CD4-positive, alpha-beta T cell treated with Interleukin-6 at 100 ng/mL for 8 hours (primary cell): Measurements from ENCODE around the gene GMPS.
"Not testable (repeated sequence)": the region's sequence is repeated elsewhere in the genome, so short reads cannot be mapped to it uniquely, and the experiment has no call there.

Experiments used
- DNase-seq: peaks from one replicate; pipeline ENCODE4 v3.0.0-alpha.2; 2020; ENCODE audit warnings: mixed read lengths, low spot score

The GMPS gene

DNA sequence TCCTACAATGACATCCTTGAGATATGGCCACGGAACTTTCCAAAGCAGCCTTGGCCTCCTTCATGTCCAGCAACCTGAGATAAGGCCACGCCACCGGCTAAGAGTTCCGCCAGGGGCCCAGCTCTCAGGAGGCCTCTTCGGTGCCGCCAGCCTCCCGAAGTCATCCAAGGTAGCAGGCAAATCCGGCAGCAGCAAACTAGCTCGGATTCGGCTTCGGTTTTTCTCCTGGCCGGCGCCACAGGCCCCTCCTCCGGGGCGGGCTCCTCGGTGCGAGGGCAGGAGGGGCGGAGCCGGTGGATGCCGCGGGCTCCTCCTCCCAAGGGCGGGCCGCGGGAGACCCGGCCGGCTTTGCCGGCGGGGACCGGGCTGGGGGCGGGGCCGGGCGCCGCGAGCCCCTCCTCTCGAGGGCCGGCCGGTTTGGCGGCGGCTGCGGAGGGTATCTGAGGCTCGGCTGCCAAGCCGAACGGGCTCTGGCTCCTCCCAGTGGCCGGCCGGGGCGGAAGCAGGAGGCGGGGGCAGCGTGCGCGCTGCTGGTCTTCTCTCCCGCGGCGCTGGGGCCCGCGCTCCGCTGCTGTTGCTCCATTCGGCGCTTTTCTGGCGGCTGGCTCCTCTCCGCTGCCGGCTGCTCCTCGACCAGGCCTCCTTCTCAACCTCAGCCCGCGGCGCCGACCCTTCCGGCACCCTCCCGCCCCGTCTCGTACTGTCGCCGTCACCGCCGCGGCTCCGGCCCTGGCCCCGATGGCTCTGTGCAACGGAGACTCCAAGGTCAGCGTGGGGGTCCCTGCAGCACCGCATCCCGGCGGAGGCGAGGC lies at the start of gene GMPS:
TSS of gene GMPS (plus strand) at position 518 of the 812 bp plus-strand sequence. CDS start at position 739, 221 bp downstream.
- peak; percentile 96 for DNase-seq

DNA sequence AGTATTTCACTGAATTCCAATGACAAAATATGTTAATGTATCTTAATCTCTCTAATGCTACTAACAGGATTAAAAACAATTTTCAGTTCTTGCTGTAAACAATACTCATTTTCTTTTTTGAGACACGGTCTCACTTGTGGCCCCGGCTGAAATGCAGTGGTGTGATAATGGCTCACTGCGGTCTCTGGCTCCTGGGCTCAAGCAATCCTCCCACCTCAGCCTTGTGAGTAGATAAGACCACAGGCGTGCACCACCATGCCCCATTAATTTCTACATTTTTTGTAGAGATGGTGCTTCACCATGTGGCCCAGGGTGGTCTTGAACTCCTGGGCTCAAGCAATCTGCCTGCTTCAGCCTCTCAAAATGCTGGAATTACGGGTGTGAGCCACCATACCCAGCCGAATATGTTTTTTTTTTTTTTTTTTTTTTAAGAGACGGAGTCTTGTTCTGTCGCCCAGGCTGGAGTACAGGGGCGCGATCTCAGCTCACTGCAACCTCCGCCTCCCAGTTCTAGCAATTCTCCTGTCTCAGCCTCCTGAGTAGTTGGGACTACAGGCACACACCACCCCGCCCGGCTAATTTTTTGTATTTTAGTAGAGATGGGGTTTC lies 41.9 kb upstream of the GMPS start:
- not testable (repeated sequence) for DNase-seq

DNA sequence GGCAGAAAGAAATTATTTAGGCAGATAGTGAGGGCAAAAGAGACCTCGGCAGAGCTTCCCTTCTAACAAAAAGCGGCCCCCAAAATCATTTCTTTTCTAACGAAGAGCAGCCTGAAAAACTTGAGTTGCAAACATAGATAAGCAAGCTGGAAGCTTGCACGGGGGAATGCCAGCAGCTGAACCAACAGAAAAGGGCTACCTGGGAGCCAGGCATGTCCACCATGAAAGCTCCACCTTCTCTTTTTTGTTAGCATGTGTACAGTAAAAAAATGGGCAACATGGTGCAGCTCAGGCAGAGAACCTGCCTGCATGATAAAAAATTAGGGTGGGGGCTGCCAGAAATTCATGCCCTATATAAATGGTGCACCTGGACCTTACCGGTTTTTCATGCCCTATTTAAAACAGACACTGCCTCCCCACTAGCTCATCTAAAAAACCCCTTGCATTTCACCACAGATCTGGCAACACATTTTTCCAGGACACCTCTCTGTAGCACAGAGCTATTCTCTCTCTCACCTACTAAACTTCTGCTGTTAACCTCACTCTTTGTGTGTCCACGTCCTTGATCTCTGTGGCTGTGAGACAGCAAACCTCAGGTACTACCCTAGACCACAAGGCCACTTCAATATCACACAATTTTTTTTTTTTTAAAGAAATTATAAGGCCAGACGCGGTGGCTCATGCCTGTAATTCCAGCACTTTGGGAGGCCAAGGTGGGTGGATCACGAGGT lies 34.9 kb upstream of the GMPS start:
- no peak for DNase-seq

DNA sequence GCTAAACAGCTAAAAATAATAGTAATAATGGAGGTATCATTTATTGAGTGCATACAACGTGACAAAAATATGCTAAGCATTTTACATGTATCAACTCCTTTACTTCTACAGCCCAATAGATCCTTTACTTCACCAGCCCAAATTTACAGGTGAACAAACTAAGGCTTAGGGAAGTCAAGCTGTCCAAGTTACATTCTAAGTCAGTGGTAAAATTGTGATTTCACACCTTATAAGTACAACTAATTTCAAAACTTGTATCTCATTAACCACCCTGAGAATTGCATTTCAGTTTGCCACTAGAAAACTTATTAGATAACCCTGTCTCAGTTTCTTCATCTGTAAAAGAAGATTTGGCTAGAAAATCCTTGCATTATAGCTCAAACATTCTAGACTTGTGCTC lies 26.9 kb upstream of the GMPS start:
- DNase-seq: no peak

DNA sequence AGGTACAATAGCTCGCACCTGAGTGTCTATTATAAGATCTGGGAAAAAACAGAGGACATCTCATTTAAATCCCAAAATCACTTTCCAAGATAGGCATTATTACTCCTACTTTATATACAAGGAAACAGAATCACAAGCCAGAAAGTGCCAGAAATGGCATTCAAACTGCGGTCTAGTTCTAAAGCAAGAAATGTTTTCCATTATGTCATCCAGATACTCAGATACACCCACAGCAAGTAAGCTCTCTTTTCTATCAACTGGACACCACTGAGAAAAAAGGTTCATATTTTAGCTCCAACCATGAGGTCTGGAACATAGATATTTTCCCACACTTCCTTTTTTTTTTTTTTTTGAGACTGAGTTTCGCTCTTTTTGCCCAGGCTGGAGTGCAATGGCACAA lies 24.3 kb upstream of the GMPS start:
- no peak for DNase-seq

DNA sequence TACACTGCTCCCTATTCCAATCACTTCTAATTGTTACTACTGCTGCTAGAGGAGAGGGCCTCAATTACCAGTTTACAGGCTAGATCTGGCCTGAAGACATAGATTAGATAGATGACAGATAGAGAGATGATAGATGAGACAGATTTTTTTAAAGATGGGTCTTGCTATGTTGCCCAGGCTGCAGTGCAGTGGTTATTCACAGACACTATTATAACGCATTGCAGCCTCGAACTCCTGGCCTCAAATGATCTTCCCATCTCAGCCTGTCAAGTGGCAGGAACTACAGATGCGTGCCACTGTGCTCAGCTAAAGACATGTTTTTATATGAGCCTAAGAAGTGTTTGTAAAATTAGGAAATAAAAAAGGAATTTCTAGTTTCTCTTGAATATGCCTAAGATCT lies 22.5 kb upstream of the GMPS start:
- no peak for DNase-seq

DNA sequence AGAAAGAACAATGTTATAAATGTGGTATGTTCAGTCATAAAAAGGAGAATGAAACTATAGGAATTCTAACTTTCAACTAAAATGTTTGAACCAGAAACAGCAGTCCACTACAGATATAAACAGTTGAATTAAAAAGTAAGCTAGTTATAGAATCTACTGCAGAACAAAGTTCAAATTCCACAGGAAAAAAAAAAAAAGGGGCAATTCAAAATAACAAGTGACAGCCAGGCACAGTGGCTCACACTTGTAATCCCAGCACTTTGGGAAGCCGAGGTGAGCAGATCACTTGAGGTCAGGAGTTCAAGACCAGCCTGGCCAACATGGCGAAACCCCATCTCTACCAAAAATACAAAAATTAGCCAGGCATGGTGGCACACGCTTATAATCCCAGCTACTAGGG lies 21.0 kb upstream of the GMPS start:
- DNase-seq: not testable (repeated sequence)

DNA sequence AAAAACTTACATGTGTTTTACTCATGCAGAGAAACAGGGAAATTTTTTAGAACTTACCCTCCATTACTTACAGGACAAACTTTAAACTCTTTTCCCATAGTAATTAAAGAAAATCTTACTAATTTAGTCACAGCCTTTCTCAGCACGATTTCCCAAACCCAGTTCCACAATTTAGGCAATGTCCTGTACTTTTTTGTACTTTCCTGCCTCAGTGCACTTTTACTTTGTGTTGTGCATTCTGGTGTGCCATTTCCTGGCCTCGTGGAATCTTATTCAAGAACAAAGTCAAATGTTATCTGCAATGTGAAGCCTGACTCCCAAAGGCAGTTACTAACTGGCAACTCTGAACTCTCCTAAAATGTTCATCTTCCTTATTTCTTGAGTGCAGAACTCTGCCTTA lies 18.1 kb upstream of the GMPS start:
- DNase-seq: no peak

DNA sequence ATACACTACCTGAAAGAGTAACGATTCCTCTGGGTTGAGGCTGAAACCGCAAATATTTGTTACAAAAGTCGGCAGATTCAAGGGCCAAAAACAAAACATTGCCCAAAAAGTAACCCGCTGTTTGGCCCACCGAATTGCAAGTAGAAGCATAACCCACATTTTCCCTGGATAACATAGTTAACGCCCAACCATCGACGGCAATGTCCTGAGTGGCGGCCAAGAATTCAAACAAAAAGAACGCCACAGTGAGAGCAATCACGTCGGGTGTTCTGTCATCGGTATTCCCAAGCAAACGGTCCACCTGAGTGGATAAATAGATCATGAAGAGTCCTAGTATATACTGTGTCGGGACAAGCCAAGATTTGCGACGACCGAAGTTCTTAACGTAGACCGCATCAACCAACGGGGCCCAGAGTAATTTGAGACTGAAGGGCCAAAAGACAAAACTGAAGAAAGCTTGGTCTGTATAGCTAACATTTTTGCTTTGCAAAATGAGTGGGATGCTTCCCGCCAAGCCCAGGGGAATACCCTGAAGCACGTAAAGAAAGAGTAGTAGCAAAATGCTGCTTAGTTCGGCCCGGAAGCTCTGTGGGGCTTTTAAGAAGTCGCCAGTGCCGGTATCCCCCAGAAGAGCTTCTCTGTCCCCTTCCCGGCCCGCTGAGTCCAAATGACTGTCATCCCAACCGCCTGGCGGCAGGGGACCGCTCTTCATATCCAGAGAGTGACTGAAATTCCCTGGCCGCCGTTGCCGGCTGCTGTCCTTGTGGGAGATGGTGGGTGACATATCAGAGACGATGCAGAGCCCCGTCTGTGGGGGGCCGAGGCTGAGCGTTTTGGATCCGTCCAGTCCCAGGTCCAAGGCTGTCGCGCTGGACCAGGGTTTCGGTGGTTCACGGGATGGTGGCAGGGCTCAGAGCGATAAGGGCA lies 17.0 kb upstream of the GMPS start:
- peak; percentile 7 for DNase-seq

DNA sequence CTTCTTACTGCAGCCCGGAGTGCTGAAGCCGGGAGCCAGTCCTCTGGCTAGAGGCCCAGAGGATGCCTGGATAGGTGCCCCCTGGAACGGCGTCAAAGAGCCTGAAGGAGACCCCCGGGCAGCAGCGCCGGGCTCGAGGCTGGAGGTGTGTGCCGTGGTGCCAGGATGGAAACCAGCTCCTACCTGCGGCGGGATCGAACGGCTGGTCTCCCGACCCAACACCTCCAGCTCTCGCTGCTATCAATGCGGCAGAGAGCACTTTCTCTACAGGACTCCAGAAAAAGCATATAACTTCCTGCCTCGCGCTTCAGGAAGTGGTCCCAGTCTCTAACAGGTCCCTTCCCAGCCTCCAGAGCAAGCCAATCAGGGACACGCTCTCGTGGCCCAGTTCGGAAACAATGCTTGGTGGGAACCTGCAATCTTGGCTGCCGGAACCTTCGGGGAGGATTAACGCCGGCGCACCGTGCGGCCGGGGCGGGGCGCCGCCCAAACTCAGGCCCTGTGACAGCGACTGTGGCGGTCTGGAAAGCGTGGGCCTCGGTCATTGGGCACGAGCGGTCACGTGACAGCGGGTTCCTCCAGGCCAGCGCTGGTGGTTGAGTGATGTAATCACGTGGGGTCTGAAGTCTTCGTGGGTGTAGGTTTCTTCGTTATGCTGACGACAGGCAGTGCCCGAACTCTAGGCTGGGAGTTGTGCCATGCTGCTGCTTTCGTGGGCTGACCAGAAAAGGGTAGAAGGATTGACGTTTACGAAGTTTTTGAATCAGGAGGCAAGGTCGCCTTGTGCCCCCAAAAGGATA lies 16.1 kb upstream of the GMPS start, which contains the start of gene SLC33A1:
TSS of gene SLC33A1 (minus strand) at position 287 of the 800 bp plus-strand sequence. CDS start 430 bp downstream, outside the sequence.
- peak; percentile 99 for DNase-seq

DNA sequence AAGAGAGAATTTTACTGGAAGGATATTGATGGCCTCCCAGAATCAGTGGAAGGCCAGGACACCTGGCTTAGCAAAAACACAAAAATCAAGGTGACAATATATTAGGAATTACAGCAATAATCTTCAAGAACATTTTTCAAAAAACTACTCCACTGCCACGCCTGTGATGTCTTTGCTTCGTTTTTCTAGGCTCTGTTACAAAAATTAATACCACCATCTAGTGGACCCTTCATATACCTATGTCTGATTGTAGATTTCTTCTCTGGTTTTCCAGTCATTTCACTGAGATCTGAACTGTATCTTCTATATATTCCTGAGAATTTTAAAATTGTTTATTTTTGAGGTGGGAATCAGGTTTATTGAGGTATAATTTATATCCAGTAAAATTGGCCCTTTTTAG lies 10.6 kb upstream of the GMPS start:
- DNase-seq: no peak

DNA sequence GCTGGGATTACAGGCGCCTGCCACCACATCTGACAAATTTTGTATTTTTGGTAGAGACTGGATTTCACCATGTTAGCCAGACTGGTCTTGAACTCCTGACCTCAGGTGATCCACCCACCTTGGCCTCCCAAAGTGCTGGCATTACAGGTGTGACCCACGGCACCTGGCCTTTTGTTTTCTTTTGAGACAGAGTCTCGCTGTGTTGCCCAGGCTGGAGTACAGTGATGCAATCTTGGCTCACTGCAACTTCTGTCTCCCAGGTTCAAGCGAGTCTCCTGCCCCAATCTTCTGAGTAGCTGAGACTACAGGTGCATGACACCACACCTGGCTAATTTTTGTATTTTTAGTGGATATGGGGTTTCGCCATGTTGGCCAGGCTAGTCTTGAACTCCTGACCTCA lies 10.0 kb upstream of the GMPS start:
- not testable (repeated sequence) for DNase-seq

DNA sequence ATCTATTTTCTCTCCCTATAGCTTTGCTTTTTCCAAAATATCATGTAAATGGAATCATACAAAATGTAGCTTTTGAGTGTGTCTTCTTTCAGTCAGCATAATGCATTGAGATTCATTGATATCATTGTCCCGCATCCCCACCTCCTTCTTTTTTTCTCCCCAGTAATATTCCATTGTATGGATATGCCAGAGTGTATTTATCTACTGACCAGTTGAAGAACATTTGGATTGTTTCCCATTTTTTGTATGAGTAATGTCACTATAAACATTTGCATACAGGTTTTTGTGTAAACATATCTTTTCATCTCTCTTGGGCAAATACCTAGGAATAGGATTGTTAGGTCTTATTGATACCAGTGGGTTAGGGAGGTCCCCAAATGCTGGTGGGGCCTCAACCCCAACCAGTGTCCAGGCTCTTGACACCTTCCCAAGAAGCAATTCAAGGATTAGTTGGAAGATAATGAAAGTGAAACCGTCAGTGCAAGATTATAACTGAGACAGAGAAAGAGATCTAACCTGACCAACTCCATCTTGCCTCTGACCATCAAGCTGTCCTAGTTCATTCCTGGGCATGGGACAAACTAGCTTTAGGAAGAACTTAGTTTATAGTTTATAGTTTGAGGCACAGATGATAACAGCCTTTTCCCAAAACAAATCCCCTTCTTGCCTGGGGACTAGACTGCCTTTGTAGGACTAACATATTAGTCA lies 8.8 kb upstream of the GMPS start:
- DNase-seq: no peak

DNA sequence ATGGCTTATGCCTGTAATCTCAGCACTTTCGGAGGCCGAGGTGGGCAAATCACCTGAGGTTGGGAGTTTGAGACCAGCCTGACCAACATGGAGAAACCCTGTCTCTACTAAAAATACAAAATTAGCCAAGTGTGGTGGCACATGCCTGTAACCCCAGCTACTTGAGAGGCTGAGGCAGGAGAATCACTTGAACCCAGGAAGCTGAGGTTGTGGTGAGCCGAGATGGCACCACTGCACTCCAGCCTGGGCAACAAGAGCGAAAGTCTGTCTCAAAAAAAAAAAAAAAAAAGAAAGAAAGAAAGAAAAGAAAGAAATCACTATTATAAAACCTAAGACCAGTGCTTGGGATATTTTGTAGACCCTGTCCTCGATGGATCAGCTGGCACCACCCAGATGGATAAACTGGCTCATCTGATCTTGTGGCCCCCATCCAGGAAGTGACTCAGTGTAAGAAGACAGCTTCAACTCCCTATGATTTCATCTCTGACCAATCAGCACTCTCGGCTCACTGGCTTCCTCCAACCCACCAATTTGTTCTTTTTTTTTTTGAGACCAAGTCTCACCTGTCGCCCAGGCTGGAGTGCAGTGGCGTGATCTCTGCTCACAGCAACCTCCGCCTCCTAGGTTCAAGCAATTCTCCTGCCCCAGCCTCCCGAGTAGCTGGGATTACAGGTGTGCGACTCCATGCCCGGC lies 8.0 kb upstream of the GMPS start:
- peak; percentile 78 for DNase-seq

DNA sequence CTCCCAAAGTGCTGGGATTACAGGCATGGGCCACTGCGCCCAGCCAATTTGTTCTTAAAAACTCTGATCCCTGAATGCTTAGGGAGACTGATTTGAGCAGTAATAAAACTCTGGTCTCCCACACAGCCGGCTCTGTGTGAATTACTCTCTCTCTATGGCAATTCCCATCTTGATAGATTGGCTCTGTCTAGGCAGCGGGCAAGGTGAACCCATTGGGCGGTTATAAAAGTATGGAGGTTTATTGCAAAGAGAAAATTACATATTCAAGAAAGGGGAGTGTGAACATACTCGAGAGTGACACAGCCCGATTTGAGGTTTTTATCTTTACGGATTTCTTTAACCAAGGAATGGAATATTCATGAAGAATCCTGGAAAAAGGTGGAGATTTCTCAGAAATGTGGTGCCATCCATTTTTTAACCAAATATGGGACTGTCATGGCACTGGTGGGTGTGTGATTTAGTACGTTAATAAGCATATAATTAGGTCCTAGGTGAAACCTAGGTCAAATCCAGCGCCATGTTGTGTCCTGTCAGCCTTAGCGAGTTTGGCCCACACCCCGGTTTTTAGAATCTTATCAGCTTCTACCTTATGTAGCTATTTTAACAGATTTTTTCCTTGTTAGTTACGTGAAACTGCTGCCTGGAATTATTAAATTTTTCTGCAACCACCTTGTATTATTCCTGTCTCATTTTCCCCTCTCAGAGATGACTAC lies 7.2 kb upstream of the GMPS start:
- no peak for DNase-seq

DNA sequence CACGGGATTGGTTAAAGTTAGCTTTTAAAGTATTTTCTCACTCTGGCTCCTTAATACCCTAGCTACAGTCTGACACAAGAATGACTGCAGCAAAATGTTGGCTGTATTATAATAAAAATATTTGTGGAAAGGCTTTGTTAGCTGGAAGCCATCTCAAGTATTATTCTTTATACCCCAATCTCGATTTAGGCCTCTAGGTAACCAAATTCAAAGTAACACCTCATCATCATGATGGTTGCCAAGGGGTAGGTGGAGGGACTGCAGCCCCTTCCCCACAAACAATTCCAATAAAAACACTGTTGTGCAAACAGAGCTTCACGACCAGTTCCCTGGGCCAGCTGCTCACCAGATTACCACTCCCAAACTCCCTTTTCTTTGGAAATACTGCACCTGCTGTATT lies 759 bp upstream of the GMPS start:
- DNase-seq: no peak

DNA sequence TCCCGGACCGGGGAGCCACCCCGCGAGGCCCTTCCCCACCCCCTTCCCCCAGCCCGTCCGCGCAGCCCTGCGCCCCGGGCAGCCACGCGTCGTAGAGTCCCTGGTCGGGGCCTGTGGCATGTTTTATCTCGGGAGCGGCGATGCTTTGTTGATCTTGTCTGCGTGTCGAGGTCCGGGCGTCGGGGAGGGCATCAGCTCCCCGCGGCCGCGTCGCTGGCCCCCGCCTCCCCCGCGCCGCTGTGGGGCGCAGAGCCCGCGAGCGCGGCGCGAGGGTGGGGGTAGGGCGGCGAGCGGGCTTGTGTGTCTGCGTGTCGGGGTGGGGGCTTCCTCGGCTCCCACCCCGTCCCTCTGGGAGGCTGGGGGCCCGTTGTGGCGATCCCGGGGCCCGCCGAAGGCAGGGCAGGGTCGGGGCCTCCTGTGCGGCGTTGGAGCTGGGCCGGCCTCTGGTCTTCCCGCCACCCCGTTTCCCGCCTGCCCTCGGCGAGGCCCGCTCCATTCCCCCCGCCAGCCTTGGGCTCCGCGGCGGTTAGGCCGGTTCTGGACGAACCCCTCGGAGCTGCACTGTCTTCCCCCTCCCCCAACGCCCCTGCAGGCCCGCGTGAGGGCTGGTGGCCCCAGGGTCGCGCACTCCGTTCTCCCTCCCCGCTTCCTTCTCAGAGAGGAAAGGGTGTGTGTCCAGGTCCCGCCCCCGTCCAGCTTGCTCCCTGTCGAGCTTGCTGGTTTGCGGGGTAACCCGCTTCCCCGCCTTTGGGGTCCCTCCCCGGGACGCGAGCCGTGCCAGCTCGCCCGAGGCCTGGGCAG lies 695 bp downstream of the GMPS start:
- peak; percentile 23 for DNase-seq

DNA sequence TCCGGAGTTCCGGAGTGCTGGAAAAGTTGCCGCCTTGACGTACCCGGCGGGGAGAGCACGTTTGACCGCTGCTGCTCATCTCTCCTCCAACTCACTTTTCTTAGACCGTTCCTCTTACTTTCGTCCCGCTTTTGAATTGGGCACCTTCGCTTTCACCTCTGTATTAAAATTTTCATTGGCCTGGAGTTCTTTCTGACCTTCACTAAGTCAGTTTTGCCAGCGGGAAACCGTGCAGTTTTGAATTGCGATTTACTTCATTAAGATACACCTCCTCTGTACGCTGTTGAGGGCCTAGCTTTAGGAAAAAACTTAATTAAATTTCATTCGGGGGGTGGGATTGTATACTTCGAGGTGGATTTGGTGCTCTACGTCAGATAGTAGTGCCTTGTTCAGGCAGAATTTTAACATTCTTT lies 1.3 kb downstream of the GMPS start:
- DNase-seq: no peak
